ENCODE data around the gene CCDC159. TPM values are rescaled to one million over a fixed set of nuclear protein-coding genes. Genes with fewer than 3 reads are reported as not detected.

CCDC159 gene
- total and polyA plus RNA-seq, 2 donors (not counting 1 experiment from before 2014, with no cell fraction given) = 57.5 to 128 TPM

GRCh38 chr19:11390359-11390758 is 44.0 kb downstream of the CCDC159 start:
- Mint-ChIP-seq H3K27ac (no peak overlapping the region), H3K4me1 (peaks cover 17% of the 10 kb centered on the region), H3K27me3 (peaks cover 4% of the 10 kb centered on the region), H3K9me3 (ENCODE audit: insufficient read depth) (no peaks in the 10 kb centered on the region), H3K4me3 (no peak overlapping the region)
- TF ChIP-seq EZH2 (IDR thresholded peaks at IDR 0.05; ENCODE audit: borderline replicate concordance, insufficient read depth, low read depth, low read length, poor library complexity, severe bottlenecking) = no peak
- TF ChIP-seq CTCF (IDR thresholded peaks at IDR 0.05) = no peak
- Histone ChIP-seq H3K4me1 (ENCODE audit: control insufficient read depth in 2 of 2, insufficient read depth in 2 of 2, low read length in 2 of 2) (peaks cover 13 to 22% of the 10 kb centered on the region in 2 donors), H3K4me2 (replicated peaks; ENCODE audit: low read depth, low read length, poor library complexity, severe bottlenecking) (no peak overlapping the region), H3K79me2 (ENCODE audit: control insufficient read depth, insufficient read depth, low read length) (no peaks in the 10 kb centered on the region), H2AFZ (ENCODE audit: insufficient read depth, low read depth, low read length, poor library complexity, severe bottlenecking) (no peak overlapping the region), H3K27me3 (replicated peaks in 1 of 4; ENCODE audit: control extremely low read depth in 1 of 4, control insufficient read depth in 3 of 4, insufficient read depth in 4 of 4, low read length in 3 of 4) (peaks cover 0 to 2% (median 0%) of the 10 kb centered on the region in 4 experiments), H3K9me3 (ENCODE audit: control extremely low read depth in 1 of 3, control insufficient read depth in 2 of 3, insufficient read depth in 1 of 3, low read length in 2 of 3) (peaks cover 0 to 14% (median 4%) of the 10 kb centered on the region in 3 donors), H3K27ac (ENCODE audit: low read length in 2 of 2) (no peak overlapping the region), H3K36me3 (replicated peaks in 1 of 2; ENCODE audit: control extremely low read depth in 1 of 2, control insufficient read depth in 1 of 2, extremely low read depth in 1 of 2, insufficient read depth in 2 of 2, low read length in 1 of 2) (no peaks in the 10 kb centered on the region), H3K9ac (ENCODE audit: low read length) (no peak overlapping the region), H4K20me1 (ENCODE audit: control insufficient read depth, insufficient read depth, low read length, poor library complexity, severe bottlenecking) (no peaks in the 10 kb centered on the region), H3K4me3 (ENCODE audit: control extremely low read depth in 1 of 5, extremely low read depth in 1 of 5, insufficient read depth in 1 of 5, low read depth in 2 of 5, low read length in 4 of 5) (no peak overlapping the region)
- ChIA-PET POLR2A (interaction anchor here (0.6 to 0.9 kb wide), 3 partner anchors 16 to 44 kb away, joined by 5 to 8 read pairs (median 6); partner anchors contain the start of genes ODAD3 and SWSAP1), CTCF (interaction anchor here (1.2 to 2.0 kb wide), 2 partner anchors 9 to 27 kb away, joined by 3 to 9 read pairs; no protein-coding TSS in a partner anchor)
- intact Hi-C loops (cut with micrococcal nuclease) = no loop called here
- ATAC-seq (ENCODE audit: low read depth) (no peak), DNase-seq (no peak)
- WGBS (ENCODE audit: insufficient coverage) = 100% methylated on average over 1 of the region's 2 CpGs

GRCh38 chr19:11390933-11391680 is 44.8 kb downstream of the CCDC159 start:
- ATAC-seq (ENCODE audit: low read depth) (no peak), DNase-seq (no peak)
- POLR2A ChIA-PET = interaction anchor here (0.9 kb wide), 1 partner anchor 30 kb away, joined by 8 read pairs; no protein-coding TSS in a partner anchor
- CTCF ChIA-PET = interaction anchor here (1.2 to 2.0 kb wide), 3 partner anchors 10 to 91 kb away, joined by 3 to 9 read pairs (median 3); no protein-coding TSS in a partner anchor
- H3K4me2 ChIP-seq (replicated peaks; ENCODE audit: low read depth, low read length, poor library complexity, severe bottlenecking) = no peak overlapping the region
- H3K4me3 Mint-ChIP-seq = no peak overlapping the region
- H3K9ac ChIP-seq (ENCODE audit: low read length) = no peak overlapping the region
- H3K36me3 ChIP-seq (replicated peaks in 1 of 2; ENCODE audit: control extremely low read depth in 1 of 2, control insufficient read depth in 1 of 2, extremely low read depth in 1 of 2, insufficient read depth in 2 of 2, low read length in 1 of 2) = no peaks in the 10 kb centered on the region
- H3K4me1 Mint-ChIP-seq = peaks cover 17% of the 10 kb centered on the region
- TF ChIP-seq CTCF (IDR thresholded peaks at IDR 0.05) = no peak
- no peak for TF ChIP-seq EZH2 (IDR thresholded peaks at IDR 0.05; ENCODE audit: borderline replicate concordance, insufficient read depth, low read depth, low read length, poor library complexity, severe bottlenecking)
- H3K27ac ChIP-seq (ENCODE audit: low read length in 2 of 2) = no peak overlapping the region
- intact Hi-C loops (cut with micrococcal nuclease) = no loop called here
- no peak overlapping the region for H2AFZ ChIP-seq (ENCODE audit: insufficient read depth, low read depth, low read length, poor library complexity, severe bottlenecking)
- H3K4me1 ChIP-seq (ENCODE audit: control insufficient read depth in 2 of 2, insufficient read depth in 2 of 2, low read length in 2 of 2) = peaks cover 13 to 22% of the 10 kb centered on the region in 2 donors
- H3K4me3 ChIP-seq (ENCODE audit: control extremely low read depth in 1 of 5, extremely low read depth in 1 of 5, insufficient read depth in 1 of 5, low read depth in 2 of 5, low read length in 4 of 5) = no peak overlapping the region
- no peak overlapping the region for H3K27ac Mint-ChIP-seq
- WGBS (ENCODE audit: insufficient coverage) = 86% methylated on average over 1 of the region's 4 CpGs
- no peaks in the 10 kb centered on the region for H4K20me1 ChIP-seq (ENCODE audit: control insufficient read depth, insufficient read depth, low read length, poor library complexity, severe bottlenecking)
- H3K9me3 Mint-ChIP-seq (ENCODE audit: insufficient read depth) = no peaks in the 10 kb centered on the region
- H3K27me3 Mint-ChIP-seq = peaks cover 5% of the 10 kb centered on the region
- peaks cover 0 to 2% (median 0%) of the 10 kb centered on the region in 4 experiments for H3K27me3 ChIP-seq (replicated peaks in 1 of 4; ENCODE audit: control extremely low read depth in 1 of 4, control insufficient read depth in 3 of 4, insufficient read depth in 4 of 4, low read length in 3 of 4)
- peaks cover 0 to 14% (median 4%) of the 10 kb centered on the region in 3 donors for H3K9me3 ChIP-seq (ENCODE audit: control extremely low read depth in 1 of 3, control insufficient read depth in 2 of 3, insufficient read depth in 1 of 3, low read length in 2 of 3)
- no peaks in the 10 kb centered on the region for H3K79me2 ChIP-seq (ENCODE audit: control insufficient read depth, insufficient read depth, low read length)

Measured in B cell (primary cell).